Left ventricle myocardium inferior (tissue), 1 donor: ENCODE results near the gene ARHGEF38. TPM values are rescaled to one million over a fixed set of nuclear protein-coding genes. Genes with fewer than 3 reads are reported as not detected.
A peak's percentile ranks its signal among the peaks of the same experiment; 100 is the strongest.

Source experiments
- DNase-seq: peaks from one replicate; pipeline ENCODE4 v3.0.0-alpha.2; 2020
- H3K27ac ChIP-seq: fragments of 200-600 bp; replicated peaks from 2 replicates; pipeline ENCODE4 v1.8.0; 2021
- H3K27me3 ChIP-seq: fragments of 200-600 bp; 2 replicates; pipeline ENCODE4 v1.8.0; 2021; ENCODE audit warnings: low read depth
- H3K36me3 ChIP-seq: fragments of 200-600 bp; 2 replicates; pipeline ENCODE4 v1.8.0; 2021
- H3K4me1 ChIP-seq: fragments of 200-600 bp; 2 replicates; pipeline ENCODE4 v1.8.0; 2021
- H3K4me3 ChIP-seq: fragments of 200-600 bp; 2 replicates; pipeline ENCODE4 v1.8.0; 2021; ENCODE audit warnings: mild to moderate bottlenecking, moderate library complexity
- H3K9me3 ChIP-seq: fragments of 200-600 bp; replicated peaks from 2 replicates; pipeline ENCODE4 v1.8.0; 2021
- CTCF ChIP-seq: fragments of 200-600 bp; IDR thresholded peaks from 2 replicates; pipeline ENCODE4 v1.8.0; 2021; ENCODE audit warnings: antibody characterized with exemption, mild to moderate bottlenecking, borderline replicate concordance
- intact Hi-C: fragments of 100-400 bp; cut with micrococcal nuclease; formaldehyde crosslinking; loops from one replicate; pipeline ENCODE4 v1.11.0; 2022
- total RNA-seq: library from RNA; stranded (reverse); fragmentation: NEBNext Ultra II Directional; extraction: Animal tissue kit (Norgen Biotek cat#: 25700); gene quantifications from one replicate; pipeline ENCODE4 v1.2.1, GENCODE V29; 2021
- donor health status: DM: no; HTN: yes; CAD: no; lungs with severe emphysema.

ARHGEF38 gene
- total RNA-seq, 1 donor from 2014 or later, result not detected

GRCh38 chr4:105620640-105621323, 68.4 kb downstream of the ARHGEF38 start:
- DNase-seq, result no peak
- Histone ChIP-seq H3K27ac (no peak overlapping the region), H3K9me3 (no peaks in the 10 kb centered on the region), H3K27me3 (no peaks in the 10 kb centered on the region), H3K4me1 (peaks cover 58% of the 10 kb centered on the region), H3K4me3 (no peak overlapping the region), H3K36me3 (no peaks in the 10 kb centered on the region)
- TF ChIP-seq CTCF, result no peak
- intact Hi-C loops, result no loop called here

- H3K27ac ChIP-seq, result peak overlapping the region; percentile 31
These were observed 69.8 kb downstream of the ARHGEF38 start for GRCh38 chr4:105622269-105622668.

GRCh38 chr4:105623099-105623498, 70.7 kb downstream of the ARHGEF38 start:
- TF ChIP-seq CTCF, result no peak
- Histone ChIP-seq H3K4me1 (peaks cover 58% of the 10 kb centered on the region), H3K9me3 (no peaks in the 10 kb centered on the region), H3K36me3 (no peaks in the 10 kb centered on the region), H3K27ac (no peak overlapping the region), H3K4me3 (no peak overlapping the region), H3K27me3 (no peaks in the 10 kb centered on the region)
- intact Hi-C loops, result no loop called here
- no peak for DNase-seq

More at GRCh38 chr4:105622269-105622668, 69.8 kb downstream of the ARHGEF38 start:
- no peaks in the 10 kb centered on the region for H3K36me3 ChIP-seq
- no peak overlapping the region for H3K4me3 ChIP-seq
- intact Hi-C loops, result no loop called here
- no peaks in the 10 kb centered on the region for H3K27me3 ChIP-seq
- no peak for TF ChIP-seq CTCF
- H3K4me1 ChIP-seq, result peaks cover 58% of the 10 kb centered on the region
- H3K9me3 ChIP-seq, result no peaks in the 10 kb centered on the region
- no peak for DNase-seq

DNA sequence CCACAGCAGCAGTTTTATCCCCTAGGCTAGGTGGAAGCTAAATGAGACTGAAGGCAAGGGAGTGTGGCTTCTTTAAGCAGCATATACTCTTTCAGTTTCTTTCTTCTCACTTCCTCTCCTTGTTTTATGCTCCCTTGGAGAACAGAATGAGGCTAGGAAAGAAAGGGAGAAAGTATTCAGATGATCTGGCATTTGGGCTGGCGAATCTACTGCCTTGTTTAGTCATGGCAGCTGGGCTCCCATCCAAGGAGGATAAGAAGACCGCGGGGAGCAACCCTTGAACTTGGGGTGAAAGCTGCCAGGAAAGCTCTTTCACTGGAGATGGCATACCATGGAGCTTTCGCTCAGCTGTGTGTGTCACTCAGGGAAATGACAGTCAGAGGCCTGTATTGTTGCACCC, 72.1 kb downstream of the ARHGEF38 start:
- H3K4me1 ChIP-seq, result peaks cover 46% of the 10 kb centered on the region
- no peak for TF ChIP-seq CTCF
- no peaks in the 10 kb centered on the region for H3K9me3 ChIP-seq
- no peaks in the 10 kb centered on the region for H3K27me3 ChIP-seq
- DNase-seq, result peak; percentile 19
- intact Hi-C loops, result no loop called here
- H3K4me3 ChIP-seq, result no peak overlapping the region
- peak overlapping the region; percentile 60 for H3K27ac ChIP-seq
- no peaks in the 10 kb centered on the region for H3K36me3 ChIP-seq

- Histone ChIP-seq H3K9me3 (no peaks in the 10 kb centered on the region), H3K27ac (no peak overlapping the region), H3K36me3 (no peaks in the 10 kb centered on the region), H3K4me1 (peaks cover 46% of the 10 kb centered on the region), H3K4me3 (no peak overlapping the region), H3K27me3 (no peaks in the 10 kb centered on the region)
- DNase-seq, result no peak
- no peak for TF ChIP-seq CTCF
- intact Hi-C loops, result no loop called here
These were observed 72.8 kb downstream of the ARHGEF38 start for GRCh38 chr4:105625214-105625613.
